GM06990 (cell line): ENCODE measurements around the gene ATG14.

ENCODE experiments used
- DNase-seq: peaks from one replicate; pipeline ENCODE4 v3.0.0-alpha.2; 2011; ENCODE audit not compliant: insufficient read length; ENCODE audit errors: extremely low read depth
- H3K27me3 ChIP-seq: replicated peaks from 2 replicates; pipeline ENCODE4 v1.6.0; 2011; ENCODE audit warnings: low read length; ENCODE audit not compliant: control insufficient read depth, insufficient read depth
- H3K36me3 ChIP-seq: 2 replicates; pipeline ENCODE4 v1.5.1; 2011; ENCODE audit warnings: low read length; ENCODE audit not compliant: control insufficient read depth, insufficient read depth
- H3K4me3 ChIP-seq: replicated peaks from 2 replicates; pipeline ENCODE4 v1.5.1; 2011; ENCODE audit warnings: low read depth, mild to moderate bottlenecking, control low read depth, low read length
- TF ChIP-seq, protein P1 (sequence below): IDR thresholded peaks from 2 replicates; pipeline ENCODE4 v1.5.1; 2011; ENCODE audit warnings: low read length, control low read depth, mild to moderate bottlenecking, inconsistent platforms; ENCODE audit not compliant: insufficient read depth, poor library complexity, severe bottlenecking

Gene ATG14

DNA sequence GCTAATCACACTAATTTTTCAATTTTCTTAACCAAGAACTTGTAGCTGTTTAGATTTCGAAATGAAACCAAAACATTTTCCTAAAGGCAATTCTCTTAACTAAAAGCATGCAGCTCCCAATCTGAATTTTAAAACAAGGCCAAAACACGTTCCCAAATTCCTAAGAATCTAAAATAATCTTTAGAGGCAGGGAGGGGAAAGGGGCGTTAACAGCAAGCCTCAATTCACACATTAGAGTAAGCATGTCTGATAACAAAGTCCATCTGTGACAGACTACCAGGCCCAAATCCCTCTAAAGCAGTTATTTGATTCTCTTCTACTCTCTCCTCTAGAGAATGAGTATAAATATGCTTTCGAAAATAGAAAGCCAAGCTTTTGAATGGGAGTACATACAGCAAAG lies 754 bp downstream of the ATG14 start:
- Histone ChIP-seq H3K36me3 (no peaks in the 10 kb centered on the region), H3K4me3 (peak overlapping the region; percentile 91), H3K27me3 (no peaks in the 10 kb centered on the region; the same call in 1 of the 2 replicates)
- no peak for DNase-seq
- TF ChIP-seq, protein P1, sequence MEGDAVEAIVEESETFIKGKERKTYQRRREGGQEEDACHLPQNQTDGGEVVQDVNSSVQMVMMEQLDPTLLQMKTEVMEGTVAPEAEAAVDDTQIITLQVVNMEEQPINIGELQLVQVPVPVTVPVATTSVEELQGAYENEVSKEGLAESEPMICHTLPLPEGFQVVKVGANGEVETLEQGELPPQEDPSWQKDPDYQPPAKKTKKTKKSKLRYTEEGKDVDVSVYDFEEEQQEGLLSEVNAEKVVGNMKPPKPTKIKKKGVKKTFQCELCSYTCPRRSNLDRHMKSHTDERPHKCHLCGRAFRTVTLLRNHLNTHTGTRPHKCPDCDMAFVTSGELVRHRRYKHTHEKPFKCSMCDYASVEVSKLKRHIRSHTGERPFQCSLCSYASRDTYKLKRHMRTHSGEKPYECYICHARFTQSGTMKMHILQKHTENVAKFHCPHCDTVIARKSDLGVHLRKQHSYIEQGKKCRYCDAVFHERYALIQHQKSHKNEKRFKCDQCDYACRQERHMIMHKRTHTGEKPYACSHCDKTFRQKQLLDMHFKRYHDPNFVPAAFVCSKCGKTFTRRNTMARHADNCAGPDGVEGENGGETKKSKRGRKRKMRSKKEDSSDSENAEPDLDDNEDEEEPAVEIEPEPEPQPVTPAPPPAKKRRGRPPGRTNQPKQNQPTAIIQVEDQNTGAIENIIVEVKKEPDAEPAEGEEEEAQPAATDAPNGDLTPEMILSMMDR = no peak

DNA sequence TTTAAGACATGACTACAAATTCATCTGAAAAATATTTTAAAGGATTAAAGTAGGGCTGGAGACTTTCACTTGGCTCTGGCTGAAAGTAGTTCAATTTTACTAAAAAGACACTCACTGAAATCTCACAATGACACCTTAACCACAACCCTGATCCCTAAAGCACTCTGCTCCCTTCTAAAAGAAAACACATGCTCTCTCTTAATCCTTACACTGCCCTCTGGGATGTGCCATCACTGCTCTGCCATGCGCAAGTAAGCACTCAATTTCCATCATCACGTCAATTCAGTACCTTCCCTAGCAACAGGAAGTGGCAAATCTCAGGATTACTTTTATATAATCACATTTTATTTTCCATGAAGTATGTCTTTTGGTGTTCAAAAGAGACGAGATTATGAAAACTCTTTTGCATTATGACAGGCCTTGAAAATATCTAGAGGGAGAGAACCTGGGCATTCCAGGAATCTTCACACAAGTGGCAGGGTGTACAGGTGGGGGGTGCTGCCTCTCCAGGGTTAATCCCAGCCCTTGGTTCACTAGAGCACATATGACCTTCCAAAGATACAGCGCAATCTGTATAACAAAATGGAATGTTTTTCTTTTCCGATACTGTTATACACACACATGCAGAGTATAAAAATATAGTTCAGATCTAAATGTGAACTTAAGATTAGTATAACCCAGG lies 7.3 kb downstream of the ATG14 start:
- H3K36me3 ChIP-seq = no peaks in the 10 kb centered on the region
- no peaks in the 10 kb centered on the region for H3K27me3 ChIP-seq
- no peak for DNase-seq
- TF ChIP-seq, protein P1 = no peak
- no peak overlapping the region for H3K4me3 ChIP-seq

DNA sequence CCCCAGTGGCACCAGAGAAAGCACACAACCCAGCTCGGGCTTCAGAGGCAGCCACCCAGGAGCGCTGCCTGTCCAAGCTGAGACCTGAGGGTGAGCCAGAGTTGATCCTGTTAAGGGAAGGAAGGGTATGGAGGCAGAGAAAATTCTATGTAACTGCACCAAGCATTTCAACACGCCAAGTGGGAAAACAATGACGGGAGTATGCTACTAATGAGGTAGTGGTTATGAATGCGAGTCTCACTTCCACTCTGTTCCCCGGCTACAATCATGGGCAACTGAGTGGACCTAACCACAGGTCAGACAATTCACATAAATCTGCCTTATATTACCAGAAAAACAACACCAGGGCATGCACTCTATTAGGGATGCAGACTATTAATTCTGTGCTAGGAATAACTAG lies 9.9 kb downstream of the ATG14 start:
- TF ChIP-seq, protein P1 = no peak
- no peak for DNase-seq
- Histone ChIP-seq H3K36me3 (no peaks in the 10 kb centered on the region), H3K4me3 (no peak overlapping the region), H3K27me3 (no peaks in the 10 kb centered on the region)

DNA sequence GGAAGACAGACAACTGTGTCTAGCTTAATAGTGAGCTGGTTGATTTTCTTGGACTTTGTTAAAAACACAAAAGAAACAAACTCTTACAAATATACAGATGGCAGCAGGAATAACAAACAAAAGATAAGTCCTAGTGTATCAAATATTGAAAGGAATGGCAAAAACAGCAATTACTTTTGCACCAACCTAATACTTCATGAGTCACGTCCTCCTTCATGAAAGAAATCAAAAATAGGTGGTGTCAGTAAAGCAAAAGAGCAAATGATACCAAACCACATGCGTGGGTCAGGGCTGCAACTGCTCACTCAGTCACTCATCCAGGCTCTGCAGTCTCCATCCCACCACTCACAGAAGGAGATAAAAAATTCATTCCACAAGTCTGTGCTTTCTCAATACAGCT lies 11.8 kb downstream of the ATG14 start:
- H3K27me3 ChIP-seq = no peaks in the 10 kb centered on the region

DNA sequence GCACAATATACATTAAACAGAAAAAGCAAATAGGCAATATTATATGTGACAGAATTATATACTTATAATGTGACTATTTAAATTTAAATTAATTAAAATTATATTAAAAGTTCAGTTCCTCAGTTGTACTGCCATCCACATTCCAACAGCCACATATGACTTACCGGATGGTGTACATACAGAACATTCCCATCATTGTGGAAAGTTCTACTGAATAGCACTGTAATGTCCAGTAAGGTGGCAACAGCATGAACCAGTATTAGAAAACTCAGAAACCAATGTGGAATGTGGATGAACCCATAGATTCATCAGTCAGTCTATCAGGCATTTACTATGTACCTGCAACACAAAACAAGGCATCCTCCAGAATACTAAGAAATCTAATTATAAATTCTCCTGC lies 12.4 kb downstream of the ATG14 start:
- no peaks in the 10 kb centered on the region for H3K27me3 ChIP-seq

More for the DNA sequence above, 11.8 kb downstream of the ATG14 start:
- no peak for DNase-seq
- TF ChIP-seq, protein P1 = no peak
- no peaks in the 10 kb centered on the region for H3K36me3 ChIP-seq
- no peak overlapping the region for H3K4me3 ChIP-seq

More for the DNA sequence above, 12.4 kb downstream of the ATG14 start:
- no peak overlapping the region for H3K4me3 ChIP-seq
- H3K36me3 ChIP-seq = no peaks in the 10 kb centered on the region
- TF ChIP-seq, protein P1 = no peak
- DNase-seq = no peak
